GM21390 (cell line): Measurements from ENCODE around the gene DNAH9.

Experiments used
- ATAC-seq: cut with Tn5 transposase; IDR thresholded peaks from one replicate; pipeline ENCODE4 v1.9.1; 2021; ENCODE audit not compliant: unreplicated experiment

The DNAH9 gene

DNA sequence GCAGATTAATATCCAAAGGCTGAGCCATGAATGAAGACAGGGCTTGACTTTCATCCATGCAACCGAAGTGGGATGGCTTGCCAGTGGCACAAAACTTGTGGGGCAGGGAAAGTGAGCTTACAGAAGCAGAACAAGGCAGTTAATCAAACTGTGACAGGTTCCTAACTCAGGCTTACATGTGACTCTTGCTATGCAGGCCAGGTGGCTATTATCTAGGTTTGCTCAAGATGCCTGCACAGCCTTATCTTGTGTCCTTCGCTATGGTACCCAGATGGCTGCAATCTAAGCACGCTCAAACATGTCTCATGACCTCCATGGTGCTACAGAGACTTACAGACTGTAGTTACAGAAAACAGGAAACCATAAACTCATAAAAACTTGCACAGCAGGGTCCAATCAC is 8.6 kb upstream of the DNAH9 start:
- no peak for ATAC-seq

DNA sequence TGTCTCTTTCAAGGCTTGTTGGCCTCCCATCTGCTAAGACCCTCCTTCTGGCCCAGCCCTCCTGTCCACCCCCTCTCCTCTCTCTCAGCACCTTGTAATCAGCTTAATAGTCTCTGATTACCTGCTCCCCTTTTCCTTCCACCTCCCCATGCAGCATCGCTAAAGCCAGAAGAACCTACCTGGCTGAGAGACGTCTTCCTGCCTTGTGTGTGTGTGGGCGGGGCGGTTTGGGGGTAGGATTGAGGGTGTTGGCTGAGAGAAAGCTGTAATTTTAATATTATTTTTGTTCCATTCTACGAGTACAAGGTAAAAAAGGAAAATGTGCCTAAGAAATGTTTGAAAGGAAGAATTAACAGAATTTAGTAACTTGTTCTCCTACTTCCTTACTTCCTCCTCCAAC is 3.4 kb downstream of the DNAH9 start:
- no peak for ATAC-seq

DNA sequence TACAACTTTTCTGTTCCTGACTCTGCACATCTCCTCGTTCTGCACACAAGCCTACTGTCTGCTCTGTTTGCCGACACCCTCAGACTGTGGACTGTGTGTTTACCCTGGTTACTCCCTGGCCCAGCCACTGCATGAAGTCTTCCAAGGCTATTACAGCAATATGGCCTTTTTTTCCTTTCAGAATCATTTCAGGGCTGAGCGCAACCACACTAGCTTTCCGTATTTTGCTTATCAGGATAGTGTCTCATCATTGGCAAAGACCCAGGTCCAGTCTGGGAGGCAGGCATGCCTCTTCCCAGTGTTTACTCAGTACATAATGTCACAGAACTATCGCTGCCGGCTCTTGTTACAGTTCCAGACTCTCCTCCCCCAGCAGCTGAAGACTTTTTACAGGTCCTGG is 10.1 kb downstream of the DNAH9 start:
- ATAC-seq: no peak

DNA sequence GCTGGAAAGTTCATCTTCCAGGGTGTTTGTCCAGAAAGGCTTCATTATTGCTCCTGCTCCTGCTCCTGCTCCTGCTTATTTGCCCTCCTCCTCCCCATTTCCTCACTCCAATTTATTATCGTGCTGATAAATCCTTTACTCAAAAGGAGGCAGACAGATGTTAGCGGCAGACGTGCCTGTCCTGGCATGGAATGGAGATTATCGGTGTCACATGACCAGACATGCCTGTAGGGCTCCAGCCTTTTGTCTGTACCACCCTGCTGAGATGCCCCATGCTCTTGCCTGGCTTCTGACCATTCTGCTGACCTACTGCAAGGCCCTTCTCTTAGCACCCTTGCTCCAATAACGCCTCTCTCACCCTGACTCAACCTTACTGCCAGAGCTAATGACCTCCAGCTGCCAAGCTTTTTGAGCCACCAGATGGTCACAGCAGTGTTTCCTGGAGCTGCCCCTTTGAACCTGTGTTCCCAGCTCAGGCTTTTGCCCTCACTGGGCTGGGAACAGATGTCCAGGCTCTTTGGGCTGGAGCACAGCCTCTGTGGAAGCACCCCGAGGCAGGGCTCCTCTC is 12.8 kb downstream of the DNAH9 start:
- ATAC-seq: no peak

DNA sequence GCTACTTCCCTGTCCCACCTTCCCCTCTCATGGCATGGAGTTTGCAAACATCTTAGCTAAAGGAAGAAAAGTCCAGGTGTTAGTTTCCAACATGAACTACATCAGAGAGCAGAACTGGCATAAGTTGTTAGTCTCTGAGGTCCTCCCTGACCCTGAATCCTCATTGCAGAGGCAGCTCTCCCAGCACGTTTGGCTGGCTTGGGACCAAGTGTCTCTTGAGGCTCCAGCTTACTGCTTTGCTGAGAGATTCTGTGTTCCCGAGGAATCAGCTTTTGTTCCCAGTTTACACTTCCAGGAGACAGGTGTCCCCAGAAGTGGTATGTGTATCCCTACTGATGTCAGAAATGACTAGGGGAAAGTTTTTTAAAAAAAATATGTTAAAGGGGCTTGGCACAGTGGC is 14.7 kb downstream of the DNAH9 start:
- no peak for ATAC-seq

DNA sequence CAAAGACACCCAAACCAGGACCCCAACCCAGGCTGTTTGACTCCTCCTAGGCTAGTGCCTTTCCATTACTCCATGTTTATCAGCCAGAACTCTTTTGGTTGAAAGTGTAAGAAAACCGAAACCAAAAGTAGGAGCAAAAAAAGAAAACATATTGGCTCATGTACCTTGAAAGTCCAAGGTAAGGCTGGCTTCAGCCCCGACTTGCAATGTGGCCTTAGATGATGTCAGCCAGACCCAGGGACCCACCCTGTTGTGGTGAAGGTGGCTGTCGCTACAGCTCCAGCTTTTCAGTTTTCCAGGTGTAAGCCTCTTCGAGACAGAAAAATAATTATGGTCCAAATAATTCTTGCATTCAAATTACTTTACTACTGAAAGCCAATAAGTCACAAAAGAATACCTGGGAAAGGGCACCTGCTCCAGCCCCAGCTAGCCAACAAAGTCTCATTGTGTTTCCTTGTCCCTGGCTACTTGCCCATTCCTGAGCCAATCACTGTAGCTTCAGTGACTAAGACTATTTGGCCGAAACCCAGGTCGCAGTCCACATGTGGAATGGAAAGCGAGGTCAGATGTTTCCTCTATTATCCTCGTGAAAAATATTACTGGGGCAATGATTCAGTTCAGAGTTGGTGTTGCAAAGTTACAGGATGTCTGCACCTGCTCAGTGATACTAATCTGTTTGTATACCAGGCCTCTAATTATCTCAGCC is 20.7 kb downstream of the DNAH9 start:
- ATAC-seq: no peak

DNA sequence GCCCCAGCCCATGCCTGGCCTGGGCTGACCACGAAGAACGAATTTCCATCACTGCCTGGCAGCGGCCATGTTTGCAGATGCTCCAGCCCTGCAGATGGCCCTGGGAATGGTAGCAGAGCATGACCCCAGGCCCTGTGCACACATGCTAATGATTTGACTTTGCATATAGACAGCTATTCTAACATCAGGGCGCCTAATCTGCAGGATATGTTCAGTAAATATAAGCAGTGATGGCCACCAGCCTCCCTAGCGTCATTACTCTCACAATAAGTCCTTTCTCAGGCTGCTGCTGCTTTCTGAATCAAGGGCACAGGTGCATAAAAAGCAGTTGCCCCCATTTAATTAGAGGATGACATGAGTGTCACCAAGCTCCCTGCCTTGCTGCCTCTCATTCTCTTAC is 24.2 kb downstream of the DNAH9 start:
- ATAC-seq: no peak

DNA sequence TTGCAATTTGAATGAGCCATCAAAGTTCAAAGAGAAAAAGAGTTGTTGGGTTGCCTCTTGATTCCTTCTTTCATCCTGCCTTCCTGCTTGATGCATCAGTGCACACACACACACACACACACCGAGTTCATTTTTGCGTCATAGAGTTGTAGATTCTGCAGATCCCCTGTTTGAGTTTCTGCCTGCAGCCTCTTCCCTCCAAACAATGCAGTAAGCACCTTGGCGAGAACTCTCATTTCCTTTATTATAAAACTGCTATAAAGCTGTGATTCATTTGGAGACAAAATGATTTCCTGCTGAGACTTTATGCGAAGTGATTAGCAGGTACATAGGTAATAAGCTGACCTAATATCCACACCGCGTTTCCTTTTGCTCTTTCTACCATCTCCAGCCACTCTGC is 26.7 kb downstream of the DNAH9 start:
- no peak for ATAC-seq

DNA sequence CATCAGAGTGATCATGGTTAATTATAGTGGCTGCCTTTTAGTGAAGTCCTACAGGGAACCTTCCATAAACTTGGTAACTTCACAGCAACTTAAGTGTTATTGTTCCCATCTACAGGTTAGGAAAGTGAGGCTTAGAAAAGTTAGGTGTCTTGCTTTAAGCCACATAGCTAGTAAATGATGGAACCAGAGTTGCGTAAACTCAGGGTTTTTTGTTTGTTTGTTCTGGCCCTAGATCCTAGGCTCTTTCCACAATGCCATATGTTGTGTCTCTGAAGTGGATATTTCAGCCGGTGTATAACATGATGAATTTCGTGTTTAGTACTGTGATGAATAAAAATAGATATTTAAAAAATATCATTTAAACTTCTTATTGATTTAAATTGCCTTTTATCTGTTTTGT is 27.6 kb downstream of the DNAH9 start:
- ATAC-seq: no peak

DNA sequence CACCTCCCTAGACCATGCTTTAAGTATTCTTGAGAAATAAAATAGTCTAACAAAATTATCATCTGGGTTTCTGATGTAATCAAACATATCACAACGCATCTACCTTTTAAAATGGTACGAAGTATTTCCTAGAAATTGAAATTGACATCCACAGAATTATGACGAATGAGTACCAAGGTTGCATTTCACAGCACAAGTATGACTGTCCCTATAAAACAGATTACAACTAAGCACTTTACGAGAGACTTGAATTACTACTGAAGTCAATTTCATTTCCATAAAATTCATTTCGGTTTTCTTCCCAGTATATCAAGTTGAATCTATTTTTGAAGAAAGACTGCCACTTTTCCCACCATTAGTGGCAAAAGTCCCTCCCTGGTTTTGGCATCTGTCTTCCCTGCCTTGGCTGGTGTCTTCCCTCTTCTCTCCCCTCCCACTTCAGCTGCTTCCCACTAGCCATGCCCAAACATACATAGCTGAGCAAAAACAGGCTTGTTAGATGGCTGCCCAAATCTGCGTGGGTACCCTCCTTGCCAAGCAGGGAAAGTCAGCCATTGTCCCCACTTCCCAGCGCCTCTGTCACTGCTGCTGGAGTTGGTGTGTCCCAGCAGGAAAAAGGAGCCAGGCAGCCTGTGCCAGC is 29.2 kb downstream of the DNAH9 start:
- ATAC-seq: no peak

DNA sequence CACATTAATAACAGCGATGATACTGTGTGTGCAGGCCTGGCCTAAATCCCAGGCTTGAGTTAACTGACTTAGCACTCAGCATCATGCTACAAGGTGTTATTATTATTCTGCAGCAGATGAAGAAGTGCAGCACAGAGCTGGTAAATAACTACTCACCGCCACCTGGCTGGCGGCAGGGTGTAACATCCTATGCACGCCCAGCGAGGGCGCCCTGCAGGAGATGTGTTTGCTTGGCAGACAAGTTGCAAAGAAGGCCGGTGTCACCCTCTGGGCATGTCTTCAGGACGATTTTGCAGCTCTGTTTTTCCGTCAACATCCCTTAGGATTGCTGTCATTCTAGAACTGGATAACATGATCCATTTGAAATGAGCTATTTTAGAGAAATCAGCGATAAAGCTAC is 30.1 kb downstream of the DNAH9 start:
- ATAC-seq: no peak

DNA sequence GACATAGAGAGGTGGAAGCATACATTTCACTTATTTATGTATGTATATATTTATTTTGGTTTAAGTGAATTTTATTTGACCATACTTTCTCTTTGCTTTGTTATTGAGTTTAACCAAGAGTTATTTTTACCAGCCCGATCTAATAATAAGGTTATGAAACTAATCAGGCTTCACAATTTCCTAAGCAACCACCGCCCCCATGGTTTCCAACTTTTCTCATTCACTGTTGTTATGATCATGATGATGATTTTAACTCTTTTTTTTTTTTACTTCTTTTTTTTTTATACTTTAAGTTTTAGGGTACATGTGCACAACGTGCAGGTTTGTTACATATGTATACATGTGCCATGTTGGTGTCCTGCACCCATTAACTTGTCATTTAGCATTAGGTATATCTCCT is 30.6 kb downstream of the DNAH9 start:
- ATAC-seq: no peak

DNA sequence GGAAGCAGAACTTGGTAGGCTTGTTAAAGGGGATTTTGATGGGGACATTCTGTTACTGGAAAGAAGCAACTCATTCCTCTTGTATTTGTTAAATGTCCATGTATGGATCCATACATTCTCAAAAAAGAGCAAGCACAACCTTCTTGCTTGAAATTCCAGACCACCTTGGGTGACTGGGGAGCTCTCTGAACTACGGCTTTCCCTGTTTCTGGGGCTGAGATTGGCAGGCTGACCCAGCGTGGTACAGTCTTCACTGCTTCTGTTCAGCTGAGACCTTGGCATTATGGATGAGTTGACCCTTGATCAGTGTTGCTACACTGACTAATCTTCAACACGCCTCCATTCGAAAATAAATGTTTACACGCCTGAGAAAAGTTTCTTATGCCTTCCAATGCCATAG is 38.5 kb downstream of the DNAH9 start:
- ATAC-seq: no peak

DNA sequence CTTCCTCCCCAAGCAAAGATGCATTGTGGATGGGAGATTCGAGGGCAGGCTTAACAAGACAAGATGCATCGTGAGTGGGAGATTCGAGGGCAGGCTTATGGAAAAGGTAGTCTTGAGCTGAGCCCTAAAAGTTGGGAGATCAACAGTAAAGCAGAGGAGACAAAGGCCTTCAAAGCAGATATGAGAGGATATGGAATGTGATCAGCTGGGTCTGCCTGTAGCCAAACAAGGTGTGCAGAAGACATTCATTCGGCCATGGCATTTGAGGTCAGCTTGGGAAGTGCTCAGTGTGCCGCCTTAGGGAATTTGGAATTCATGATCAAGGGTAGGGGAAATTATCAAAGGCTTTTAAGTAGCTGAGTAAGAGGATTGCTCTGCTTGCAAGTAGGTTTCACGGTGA is 39.5 kb downstream of the DNAH9 start:
- ATAC-seq: no peak

DNA sequence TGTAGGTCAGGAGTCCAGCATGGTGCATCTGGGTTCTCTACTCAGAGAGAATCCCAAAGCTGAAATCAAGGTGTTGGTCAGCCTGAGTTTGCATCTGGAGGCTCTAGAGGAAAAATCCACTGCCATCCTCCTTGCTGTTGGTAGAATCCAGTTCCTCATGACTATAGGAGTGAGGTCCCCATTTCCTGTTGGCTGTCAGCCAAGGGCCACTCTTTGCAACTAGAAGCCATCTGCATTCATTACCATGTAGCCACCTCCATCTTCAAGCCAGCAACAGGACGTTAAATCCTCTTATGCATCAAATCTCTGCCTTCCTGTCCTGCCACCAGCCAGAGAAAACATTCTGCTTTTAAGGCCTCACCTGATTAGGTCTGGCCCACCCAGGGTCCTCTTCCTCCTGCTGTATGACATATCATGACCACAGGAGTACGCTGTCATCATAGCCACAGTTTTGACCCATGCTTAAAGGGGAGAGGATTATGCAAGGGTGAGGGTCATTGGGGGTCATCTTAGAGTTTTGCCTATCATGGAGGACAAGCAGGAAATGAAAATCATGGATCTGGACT is 40.5 kb downstream of the DNAH9 start:
- ATAC-seq: no peak

DNA sequence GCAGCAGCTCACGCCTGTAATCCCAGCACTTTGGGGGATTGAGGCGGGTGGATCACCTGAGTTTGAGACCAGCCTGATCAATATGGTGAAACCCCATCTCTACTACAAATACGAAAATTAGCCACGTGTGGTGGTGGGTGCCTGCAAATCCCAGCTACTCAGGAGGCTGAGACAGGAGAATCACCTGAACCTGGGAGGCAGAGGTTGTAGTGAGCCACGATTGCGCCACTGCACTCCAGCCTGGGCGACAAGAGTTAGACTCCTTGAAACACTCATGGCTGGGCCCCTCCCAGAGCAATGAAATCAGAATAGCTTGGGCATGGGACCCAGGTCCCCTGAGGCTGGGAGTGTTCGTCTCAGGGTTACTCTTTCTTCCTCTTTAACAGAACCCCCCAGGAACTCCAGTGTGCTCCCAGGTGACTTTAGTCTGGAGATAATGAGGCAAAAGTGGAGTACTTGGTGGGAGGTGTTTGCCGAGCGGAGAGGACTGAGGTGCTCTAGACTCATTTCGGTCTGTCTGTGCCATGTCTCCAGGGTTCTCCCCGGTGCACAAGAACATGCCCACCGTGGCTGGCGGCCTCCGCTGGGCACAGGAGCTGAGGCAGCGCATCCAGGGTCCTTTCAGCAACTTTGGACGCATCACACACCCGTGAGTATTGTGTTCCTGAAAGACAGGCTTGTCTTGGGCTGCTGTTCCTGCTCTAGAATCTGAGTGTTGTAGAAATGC is 41.6 kb downstream of the DNAH9 start:
- ATAC-seq: no peak

DNA sequence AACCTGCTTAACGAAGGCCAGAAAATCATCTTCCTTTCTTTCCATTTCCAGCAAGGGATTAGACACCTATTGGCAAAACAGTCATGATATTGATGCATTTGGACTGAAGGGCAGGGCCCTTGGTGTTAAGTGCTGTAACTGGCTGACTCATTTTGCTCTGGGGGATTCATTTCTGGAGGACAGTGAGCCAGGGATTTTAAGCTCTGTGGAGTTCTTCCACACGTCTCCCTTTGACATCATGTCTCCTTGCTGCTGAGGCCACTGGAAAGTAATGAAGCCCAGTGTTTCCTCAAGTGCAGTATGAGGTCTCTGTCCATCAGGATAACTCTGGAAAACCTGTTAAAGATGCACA is 42.2 kb downstream of the DNAH9 start:
- no peak for ATAC-seq

DNA sequence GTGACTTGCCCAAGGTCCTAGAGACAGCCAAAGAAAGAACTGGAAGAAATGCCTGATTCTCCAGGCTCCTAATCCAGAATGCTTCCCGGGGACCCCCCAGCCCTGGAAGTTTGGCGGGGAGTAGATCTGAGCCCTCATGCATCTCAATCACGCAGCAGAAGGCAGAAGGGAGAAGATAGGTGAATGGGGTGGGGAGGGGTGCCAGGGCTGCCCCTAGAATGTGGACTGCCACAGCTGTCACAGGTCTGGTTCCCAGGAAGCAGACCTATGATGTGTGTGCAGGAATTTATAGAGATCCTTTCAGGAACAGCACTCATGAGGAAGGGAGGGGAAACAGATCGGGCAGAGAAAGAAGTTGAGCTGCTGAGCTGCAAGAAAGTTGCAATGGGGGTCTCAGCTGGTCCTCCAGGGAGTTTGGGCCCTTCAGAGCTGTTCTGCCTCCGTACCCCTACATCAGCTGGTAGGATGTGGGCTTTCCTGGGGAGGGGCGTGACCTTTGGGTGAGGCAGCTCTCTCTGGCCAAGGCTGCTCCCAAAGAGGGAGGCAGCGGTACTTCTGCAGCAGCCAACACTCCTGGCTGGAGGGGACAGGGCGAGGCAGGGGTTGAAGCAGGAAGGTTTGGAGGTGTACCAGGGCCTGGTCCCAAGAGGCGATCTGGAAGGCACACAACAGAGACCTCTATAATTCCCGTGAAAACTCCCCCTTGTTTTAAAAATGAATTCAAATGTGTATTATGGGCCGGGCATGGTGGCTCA is 43.4 kb downstream of the DNAH9 start:
- no peak for ATAC-seq

DNA sequence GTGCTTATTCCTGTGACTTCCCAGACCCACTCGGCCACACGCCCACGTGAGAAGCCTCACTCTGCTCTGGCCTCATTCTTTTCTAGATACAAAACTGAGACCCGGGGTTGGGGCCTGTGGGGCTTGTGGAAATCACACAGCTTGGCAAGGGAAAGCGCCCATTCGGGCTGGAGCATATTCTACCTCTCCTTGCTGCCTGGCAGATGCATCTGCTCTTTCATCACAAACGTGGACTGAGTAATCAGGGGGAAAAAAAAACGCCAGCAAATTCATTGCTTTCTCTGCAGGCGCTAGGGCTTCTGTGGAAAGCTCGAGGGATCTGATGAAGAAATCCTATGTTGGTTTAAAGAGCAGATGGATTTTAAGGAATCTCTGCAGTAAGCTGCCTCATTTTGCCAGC is 44.4 kb downstream of the DNAH9 start:
- ATAC-seq: no peak

DNA sequence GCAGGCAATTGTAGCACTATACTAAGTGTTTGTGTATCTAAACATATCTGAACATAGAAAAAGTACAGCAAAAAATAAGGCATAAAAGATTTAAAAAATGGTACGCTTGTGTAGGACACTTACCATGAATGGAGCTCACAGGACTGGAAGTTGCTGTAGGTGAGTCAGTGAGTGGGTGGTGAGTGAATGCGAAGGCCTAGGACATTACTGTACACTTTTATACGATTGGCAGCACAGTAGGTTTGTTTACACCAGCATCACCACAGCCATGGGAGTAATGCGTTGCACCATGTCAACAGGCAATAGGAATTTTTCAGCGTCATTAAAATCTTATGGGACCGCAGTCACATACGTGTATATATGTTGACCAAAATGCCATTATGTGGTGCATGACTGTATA is 45.6 kb downstream of the DNAH9 start:
- ATAC-seq: no peak
